Measurements from ENCODE around the gene ATG2B.

Gene ATG2B

DNA sequence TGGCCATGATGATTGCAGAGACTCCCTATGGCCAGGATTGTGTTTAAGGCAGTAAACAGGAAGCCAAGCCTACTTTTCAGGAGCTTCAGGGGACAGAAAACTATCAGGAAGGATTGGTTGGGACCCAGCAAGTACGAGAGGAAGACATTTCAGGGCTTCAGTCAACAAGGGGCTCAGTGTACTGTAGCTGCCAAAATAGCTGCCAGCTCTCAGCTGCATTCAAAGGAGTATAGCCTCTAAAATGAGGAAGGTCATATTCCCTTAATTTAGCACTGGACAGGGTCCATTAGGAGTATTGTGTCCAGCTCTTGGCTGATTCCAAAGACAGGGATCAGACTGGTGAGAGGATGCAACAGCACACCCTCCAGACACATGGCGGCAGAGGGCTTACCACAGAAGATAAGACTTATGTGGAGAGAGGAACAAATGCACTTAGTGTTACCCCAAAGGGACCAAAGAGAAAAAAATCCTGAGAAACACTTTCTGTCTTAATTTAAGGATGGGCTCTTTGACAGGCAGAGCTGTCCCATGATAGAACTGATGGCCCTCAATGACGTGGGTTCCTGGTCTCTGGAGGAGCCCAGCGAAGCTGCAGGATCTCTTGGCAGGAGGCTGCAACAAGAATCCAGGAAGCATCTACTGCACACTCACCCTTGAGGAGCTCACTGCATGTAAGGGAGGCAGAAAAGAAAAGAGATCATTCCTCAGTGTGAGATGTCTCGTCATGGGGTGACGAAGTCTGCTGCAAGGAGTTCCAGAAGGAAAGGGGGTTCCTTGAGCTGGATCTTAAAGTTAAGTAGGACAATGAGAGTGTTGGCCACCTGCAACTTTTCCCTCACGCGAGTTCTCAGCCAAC, 92.3 kb downstream of the ATG2B start:
- no peak for DNase-seq

DNA sequence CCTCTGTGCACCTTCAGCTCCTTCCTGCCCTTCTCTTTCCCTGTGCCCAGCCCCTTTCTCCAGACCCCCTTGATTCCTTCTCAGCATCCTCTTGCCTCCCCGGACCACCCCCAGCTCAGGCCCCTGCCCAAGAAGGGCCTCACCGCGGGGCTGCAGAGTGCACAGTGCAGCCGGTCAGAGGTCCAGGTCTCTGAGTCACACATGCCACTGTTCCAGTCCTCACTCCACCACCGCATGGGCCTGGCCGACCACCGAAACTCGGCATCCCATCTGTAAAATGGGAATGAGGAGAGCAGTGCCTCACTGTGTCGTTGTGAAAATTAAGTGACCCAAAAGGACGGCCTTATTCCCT, 93.8 kb downstream of the ATG2B start:
- no peak for DNase-seq

DNA sequence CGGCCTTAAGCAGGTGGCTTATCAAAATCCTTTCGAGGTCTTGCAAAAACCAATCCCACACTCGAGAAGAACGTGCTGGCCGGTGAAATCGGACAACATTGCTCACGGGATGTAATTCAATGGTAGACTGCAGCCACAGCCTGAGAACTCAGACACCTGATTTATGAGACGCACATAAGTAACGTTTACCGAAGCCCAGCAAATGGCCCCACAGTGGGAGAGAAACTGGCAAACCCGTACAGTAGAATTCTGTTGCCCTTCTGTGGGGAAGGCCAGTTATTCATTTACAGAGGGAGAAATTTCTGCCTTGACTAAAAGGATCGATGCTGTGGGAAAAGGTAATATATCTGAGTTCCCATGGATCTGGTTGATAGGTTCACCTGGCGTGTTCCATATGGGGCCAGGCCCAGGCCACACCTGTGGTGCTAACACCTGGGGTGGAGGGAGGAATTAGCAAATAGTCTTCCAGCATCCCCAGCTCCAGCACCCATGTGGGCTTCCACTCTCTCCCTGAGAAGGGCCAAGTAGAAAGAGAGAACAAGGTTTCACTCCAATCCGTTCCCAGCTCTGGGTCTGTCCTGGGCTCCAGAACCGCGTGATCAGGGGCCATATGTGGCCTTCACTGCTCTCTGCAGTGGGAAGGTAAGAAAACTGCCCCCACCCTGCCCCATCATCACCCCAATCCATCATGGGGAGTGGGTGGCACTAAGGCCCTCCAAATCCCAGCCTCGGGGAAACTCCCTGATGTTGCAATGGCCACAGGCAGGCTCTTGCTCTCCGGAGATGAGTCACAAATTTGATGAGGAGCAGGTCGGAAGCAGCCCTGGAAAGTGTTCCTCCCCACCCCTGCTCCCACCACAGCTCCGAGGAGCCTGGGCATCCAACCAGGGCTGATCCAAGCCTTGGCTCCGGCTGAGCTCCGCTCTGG, 94.4 kb downstream of the ATG2B start:
- no peak for DNase-seq

DNA sequence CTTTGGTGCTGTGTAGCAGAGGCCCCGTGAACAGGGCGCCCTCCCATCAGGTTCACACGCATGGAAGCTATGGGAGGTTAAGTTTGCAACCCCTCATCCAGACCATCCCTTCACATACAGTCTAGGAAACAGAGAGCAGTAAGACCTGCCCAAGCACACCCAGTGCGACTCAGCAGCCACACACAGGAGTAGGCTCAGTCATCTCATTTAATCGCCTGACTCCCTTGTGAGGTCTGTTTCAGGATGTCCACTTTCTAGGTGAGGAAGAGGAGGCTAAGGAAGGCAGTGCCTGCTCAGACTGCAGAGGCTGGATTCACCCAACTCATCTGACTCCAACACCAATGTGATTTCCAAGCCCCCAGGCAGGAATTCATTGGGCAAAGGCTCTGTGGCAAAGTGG, 95.2 kb downstream of the ATG2B start:
- no peak for DNase-seq

DNA sequence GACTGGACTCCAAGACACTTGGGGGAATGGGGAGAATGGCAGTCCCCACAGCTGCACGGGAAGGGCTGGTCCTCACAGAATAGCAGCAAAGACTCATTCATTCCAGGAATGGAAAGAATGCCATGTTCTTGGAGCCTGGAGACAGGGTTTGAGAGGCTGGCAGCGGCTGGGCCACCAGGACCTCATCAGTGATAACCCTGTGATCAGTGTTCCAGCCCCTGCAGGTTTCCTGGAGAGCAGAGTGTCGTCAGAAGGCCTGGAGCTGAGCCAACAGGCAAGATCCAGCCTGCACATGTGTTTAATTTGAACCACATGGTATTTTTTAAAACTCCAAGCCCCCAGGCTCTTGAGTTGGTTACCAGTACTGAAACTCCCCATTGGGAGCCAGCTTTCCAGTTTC, 95.8 kb downstream of the ATG2B start:
- no peak for DNase-seq

DNA sequence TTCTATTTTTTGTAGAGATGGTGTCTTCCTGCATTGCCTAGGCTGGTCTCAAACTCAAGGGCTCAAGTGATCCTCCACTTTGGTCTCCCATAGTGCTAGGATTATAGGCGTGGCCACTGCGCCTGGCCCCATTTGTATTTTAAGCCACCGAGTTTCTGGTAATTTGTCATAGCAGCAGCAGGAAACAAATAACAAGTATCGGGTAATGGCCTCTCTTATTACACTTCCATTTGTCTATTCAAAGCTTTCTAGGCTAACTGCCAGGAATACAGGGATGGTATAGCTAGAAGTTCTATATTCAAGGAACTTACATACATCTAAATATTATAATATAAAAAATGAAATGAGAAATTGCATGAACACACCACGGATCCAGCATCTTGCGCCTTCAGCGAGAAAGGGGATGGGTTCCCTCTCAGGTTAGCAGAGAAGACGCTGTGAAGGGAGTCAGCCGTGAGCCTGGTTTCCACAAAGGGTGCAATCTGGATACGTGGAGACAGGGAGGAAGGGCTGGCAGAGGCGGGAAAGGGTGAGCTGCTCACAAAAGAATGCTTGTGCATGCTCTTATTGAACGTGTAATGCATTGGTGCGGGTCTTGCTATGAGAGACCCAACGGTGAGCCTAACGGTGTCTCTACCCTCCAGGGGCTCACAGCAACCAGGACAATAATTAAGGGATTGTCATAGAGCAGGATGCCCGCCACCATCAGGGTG, 97.6 kb downstream of the ATG2B start:
- DNase-seq, result no peak

DNA sequence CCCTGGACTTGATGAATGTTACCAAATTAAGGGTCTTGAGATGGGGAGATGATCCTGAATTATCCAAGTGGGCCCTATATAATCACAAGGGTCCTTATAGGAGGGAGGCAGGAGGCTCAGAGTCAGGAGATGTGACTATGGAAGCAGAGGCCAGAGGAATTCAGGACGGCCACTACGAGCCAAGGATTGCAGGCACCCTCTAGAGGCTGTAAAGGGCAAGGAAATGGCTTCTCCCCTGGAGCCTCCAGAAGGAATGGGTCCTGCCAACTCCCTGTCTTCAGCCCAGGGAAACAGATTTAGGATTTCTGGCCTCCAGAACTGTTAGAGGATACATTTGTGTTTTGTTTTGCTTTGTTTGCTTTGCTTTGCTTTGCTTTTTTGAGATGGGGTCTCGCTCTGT, 98.3 kb downstream of the ATG2B start:
- no peak for DNase-seq

DNA sequence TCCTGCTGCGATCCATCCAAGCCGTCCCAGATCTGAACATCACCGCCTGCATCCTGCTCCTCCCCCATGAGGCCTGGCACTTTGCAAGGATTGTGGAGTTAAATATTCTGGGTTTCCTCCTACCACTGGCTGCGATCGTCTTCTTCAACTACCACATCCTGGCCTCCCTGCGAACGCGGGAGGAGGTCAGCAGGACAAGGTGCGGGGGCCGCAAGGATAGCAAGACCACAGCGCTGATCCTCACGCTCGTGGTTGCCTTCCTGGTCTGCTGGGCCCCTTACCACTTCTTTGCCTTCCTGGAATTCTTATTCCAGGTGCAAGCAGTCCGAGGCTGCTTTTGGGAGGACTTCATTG, 99.0 kb downstream of the ATG2B start:
- no peak for DNase-seq

DNA sequence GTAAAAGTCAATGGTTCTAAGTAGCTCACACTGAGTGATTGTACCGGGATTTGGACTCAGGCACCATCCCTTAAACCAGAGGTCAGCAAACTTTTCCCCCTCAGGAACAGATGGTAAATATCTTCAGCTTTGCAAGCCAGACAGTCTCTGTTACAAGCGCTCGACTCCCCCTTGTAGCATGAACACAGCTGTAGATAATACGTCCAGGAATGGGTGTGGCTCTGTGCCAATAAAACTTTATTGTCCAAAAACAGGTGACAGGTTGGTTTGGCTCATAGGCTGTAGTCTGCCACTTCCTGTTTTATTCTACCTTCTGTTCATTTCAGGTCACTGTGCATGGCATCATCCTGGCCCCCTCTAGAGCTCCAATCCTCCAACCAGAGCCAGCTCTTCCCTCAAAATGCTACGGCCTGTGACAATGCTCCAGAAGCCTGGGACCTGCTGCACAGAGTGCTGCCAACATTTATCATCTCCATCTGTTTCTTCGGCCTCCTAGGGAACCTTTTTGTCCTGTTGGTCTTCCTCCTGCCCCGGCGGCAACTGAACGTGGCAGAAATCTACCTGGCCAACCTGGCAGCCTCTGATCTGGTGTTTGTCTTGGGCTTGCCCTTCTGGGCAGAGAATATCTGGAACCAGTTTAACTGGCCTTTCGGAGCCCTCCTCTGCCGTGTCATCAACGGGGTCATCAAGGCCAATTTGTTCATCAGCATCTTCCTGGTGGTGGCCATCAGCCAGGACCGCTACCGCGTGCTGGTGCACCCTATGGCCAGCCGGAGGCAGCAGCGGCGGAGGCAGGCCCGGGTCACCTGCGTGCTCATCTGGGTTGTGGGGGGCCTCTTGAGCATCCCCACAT, 99.6 kb downstream of the ATG2B start:
- DNase-seq, result no peak

DNA sequence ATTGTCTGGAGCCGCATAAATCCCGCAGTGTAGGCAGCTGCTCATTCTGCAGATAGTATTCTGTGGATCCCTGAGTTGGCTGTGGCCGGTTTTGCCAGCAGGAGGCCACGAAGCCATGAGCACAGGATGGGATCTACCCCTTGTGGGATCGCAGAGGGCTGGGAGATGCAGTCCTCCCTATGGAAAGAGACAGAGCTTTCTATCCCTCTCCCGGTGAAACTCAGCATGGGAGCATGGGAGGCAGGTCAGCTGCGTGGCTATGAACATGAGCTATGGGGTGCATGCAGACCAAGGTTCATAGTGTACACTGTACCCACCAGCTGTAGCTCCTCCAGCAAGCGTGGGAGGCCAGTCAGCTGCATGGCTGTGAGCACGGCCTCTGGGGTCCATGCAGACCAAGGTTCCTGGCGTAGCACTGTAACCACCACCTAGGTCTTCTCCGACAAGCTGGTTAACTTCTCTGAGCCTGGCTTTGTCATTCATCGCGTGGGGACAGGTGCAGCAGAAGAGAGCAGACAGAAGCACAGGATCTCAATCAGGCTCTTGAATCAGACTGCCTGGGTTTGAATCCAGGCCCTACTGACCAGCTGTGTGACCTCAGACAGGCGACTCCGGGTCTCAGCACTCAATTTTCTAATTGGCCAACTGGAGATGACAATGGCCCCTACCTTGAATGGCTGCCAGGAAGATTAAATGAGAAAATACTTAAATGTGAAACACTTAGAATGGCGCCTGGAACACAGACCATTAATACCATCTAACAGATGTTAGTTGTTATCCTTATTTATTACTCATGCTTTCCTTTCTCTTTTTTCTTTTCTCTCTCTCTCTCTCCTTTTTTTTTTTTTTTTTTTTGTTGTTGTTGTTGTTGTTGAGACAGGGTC, 101.1 kb downstream of the ATG2B start:
- DNase-seq, result no peak

DNA sequence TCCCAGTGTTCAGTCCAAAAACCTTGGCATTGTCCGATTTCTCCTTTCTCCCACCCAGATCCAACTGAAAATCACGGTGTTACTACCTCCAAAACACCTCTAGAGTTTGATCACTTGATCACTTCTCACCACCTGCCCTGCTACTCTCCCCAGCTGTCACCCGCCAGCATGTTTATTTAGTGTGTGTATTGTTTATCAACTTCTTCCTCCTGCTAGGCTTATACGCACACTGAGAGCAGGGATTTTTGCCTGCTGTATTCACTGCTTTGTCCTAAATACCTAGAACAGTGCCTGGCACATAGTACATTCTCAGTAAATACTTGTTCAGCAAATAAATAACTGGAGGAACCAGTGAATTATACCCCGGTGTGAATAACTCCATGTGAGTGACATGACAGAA, 102.1 kb downstream of the ATG2B start:
- DNase-seq, result no peak

DNA sequence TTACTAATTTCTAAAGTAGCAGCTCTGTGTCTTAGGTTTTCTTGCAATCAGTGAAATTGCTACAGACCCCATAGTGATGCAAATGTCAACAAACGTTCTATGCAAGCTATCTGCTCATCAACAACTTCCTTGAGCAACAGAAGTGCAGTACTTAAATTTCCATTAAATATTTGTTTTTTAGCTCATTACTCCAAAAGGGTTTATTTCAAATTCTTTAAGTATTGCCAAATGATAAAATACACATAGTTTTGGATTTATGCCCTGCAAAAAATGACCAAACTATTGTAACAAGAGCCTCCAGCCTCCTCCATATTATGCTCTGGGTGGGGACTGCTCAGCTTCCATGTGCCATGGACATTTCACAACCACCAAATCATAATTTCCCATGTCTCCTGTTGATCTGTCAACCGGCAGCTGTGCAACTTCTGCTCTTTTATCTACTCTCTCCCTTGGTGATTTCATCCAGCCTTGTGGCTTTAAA, 102.8 kb downstream of the ATG2B start:
- no peak for DNase-seq

DNA sequence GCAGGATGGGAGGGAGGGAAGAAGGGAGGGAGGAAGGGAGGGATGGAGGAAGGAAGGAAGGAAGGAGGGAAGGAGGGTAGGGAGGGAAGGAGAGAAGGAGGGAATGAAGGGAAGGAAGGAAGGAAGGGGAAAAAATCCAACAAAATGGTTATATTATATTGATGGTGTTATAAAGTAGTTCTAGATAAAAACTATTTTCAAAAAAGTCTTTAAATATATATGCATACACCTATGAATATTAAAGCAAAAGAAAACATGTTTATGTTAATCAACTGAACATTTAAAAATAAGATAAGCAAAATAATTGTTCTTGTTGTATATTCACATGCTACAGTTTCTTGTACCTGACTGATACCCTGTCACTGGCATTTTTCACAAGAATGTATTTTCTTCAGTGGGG, 105.2 kb downstream of the ATG2B start:
- no peak for DNase-seq

DNA sequence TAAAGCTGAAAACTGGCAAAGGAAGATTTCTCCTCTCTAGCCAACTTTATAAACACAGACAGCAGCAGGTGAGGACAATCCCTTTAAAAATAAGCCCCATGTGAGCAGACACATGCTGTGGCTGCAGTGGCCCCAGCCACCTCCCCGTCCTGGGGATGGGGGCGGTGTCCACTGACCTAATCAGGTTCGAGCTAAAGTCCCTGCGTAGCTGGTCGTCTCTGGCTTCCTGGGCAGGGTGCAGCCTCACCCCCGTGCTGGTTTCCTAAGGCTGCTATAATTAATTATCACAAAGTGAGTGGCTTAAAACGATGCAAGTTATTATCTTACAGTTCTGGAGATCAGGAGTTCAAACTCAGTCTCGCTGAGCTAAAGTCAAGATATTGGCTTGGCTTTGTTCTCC, 106.1 kb downstream of the ATG2B start:
- no peak for DNase-seq

DNA sequence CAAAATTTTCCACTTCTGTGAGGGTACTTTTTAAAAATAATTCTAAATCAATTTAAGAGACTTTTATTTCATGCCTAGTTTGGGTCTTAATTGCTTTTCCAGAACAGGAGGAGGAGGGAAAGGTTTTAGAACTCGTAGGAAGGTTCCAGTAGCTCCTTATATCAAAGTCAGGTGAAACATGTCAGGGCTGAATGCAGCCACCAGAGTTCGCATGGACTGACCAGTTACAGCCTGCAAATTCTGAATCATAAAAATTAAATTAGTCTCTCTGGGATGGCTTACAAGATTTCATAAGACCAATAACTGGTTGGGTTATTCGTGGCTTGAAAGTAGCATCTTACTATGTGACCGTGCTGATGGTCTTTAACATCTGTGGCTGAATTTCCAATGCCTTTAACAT, 106.7 kb downstream of the ATG2B start:
- DNase-seq, result no peak

DNA sequence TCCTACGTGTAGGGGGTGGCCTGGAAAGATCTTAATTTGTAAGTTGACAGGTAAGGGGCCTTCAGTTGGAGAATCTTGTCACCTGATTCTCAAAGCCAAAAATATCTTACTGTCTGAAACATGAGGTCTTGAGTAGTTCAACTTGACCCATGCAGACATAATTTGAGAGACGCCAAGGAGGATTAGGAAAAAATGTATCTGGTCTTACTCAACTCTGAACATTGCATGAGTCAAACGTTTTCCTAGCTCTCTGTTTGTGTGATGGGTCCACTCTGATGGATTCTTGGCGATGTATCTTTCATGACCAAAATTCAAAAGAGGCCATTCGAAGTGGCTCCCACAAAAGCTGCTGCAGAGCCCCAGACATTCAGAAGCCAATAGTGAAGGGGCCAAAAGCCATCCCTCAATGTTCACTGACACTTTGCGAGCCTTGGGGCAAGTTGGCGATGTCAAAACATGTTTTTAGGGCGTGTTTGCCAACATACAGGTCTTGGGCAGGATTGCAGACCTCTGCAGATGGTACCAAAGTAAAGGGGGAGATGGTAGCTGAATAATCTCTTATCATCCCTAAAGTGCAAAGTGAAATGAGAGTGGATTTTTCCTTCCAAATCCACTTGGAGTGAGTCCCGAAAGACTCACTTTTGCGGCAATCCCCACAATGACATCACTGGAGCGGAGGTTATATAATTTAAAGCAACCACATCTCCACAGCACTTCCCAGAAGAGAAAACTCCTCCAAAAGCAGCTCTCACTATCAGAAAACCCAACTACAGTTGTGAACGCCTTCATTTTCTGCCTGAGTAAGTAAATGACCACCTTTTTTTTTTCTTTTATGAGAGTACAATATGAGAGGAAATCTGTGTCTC, 107.4 kb downstream of the ATG2B start, which contains the start of gene BDKRB1:
BDKRB1 (plus strand) TSS at position 710 of the 866 bp plus-strand sequence. CDS start 7,473 bp downstream, outside the sequence.
- no peak for DNase-seq

DNA sequence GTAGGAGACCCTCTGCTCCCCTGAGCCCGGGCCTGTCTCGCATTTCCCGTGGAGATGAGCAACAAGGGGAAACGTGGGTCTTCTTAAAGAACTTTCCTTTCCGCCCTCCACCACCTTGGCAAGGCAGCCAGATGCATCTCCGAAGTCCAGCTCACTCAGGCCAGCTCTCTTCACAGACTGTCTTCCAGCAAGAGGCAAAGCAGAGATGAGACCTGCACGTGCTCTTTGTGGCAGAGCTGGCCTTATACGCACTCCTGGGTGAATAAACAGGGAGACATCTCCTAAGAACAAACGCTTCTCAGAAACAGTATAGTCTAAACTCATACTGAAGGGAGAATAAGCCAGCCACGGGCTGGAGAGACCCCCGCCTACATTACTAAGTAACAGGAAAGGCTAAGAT, 108.5 kb downstream of the ATG2B start:
- no peak for DNase-seq

DNA sequence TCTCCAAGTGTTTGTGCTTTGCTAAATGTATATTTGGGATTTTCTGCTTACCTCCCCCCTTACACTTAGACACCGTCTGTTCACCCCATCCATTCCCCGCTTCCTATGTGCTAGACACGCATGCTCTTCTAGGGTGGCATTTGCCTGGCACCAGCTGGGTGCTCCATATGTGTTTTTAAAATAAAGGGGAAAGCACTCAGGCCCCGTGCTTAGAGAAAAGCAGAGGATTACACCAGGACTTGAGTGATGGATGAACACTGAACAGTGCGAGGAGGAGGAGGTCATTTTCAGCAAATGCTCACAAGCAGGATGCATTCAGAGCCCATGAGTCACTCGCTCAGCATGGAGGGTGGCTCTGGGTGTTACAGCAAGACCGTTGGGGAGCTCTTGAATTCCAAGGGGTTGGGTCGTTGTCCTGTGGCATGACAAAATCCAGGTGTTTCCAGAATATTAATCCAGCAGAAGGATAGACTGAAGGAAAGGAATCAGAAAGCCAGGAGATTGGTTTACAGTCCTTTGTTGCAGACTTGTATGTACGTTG, 110.1 kb downstream of the ATG2B start:
- DNase-seq, result no peak

DNA sequence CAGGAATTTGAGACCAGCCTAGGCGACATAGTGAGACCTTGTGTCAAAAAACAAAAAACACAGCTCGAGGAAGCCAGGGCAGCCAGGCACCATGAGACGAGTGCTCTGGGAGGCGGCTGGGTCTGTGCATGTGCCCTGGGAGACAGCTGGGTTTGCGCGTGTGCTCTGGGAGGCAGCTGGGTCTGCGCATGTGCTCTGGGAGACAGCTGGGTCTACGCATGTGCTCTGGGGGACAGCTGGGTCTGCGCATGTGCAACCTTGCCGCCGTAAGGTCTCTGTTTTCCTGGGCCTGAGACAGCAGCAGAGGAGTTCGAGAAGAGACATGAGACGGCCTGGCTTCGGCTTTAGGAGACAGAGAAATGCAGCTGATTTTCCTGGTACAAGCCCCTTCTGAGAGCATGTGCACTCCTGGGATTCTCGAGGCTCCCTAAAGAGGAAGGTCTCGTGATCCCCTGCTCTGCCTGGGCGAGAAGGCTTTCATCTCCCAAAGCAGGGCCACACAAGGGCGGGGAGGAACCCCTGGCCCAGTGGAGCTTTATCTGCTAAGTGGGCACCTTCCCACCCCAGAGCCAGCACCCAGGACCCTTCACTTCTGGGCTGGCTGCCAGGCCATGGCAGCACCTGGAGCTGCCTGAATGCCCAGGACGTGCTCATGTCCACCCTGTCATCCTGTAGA, 110.7 kb downstream of the ATG2B start:
- DNase-seq, result no peak
